Measurements from ENCODE around the gene FBXW8.
A peak's percentile ranks its signal among the peaks of the same experiment; 100 is the strongest.

Gene FBXW8

GRCh38 chr12:116990971-116991966 lies 80.5 kb downstream of the FBXW8 start:
- no peak for TF ChIP-seq CTCF (IDR thresholded peaks at IDR 0.05; ENCODE audit: control insufficient read depth, extremely low read depth, insufficient read depth)
- no peak overlapping the region for H3K4me3 ChIP-seq (ENCODE audit: low read depth, low read length)
- DNase-seq (ENCODE audit: low read depth): peak; percentile 41

- no peak for TF ChIP-seq CTCF (IDR thresholded peaks at IDR 0.05; ENCODE audit: control insufficient read depth, extremely low read depth, insufficient read depth)
- H3K4me3 ChIP-seq (ENCODE audit: low read depth, low read length): no peak overlapping the region
- DNase-seq (ENCODE audit: low read depth): no peak
These were observed 85.3 kb downstream of the FBXW8 start for GRCh38 chr12:116996093-116996492.

- DNase-seq (ENCODE audit: low read depth): no peak
- no peak overlapping the region for H3K4me3 ChIP-seq (ENCODE audit: low read depth, low read length)
- no peak for TF ChIP-seq CTCF (IDR thresholded peaks at IDR 0.05; ENCODE audit: control insufficient read depth, extremely low read depth, insufficient read depth)
These were observed 85.9 kb downstream of the FBXW8 start for GRCh38 chr12:116996621-116997020.

- no peak for TF ChIP-seq CTCF (IDR thresholded peaks at IDR 0.05; ENCODE audit: control insufficient read depth, extremely low read depth, insufficient read depth)
- H3K4me3 ChIP-seq (ENCODE audit: low read depth, low read length): no peak overlapping the region
- DNase-seq (ENCODE audit: low read depth): no peak
These were observed 88.3 kb downstream of the FBXW8 start for GRCh38 chr12:116999066-116999465.

- TF ChIP-seq CTCF (IDR thresholded peaks at IDR 0.05; ENCODE audit: control insufficient read depth, extremely low read depth, insufficient read depth): no peak
- no peak overlapping the region for H3K4me3 ChIP-seq (ENCODE audit: low read depth, low read length)
- no peak for DNase-seq (ENCODE audit: low read depth)
These were observed 89.6 kb downstream of the FBXW8 start for GRCh38 chr12:117000316-117000715.

- H3K4me3 ChIP-seq (ENCODE audit: low read depth, low read length): no peak overlapping the region
- DNase-seq (ENCODE audit: low read depth): no peak
- no peak for TF ChIP-seq CTCF (IDR thresholded peaks at IDR 0.05; ENCODE audit: control insufficient read depth, extremely low read depth, insufficient read depth)
These were observed 91.5 kb downstream of the FBXW8 start for GRCh38 chr12:117002051-117002817.
